ENCODE results near the gene PELO.

DNA sequence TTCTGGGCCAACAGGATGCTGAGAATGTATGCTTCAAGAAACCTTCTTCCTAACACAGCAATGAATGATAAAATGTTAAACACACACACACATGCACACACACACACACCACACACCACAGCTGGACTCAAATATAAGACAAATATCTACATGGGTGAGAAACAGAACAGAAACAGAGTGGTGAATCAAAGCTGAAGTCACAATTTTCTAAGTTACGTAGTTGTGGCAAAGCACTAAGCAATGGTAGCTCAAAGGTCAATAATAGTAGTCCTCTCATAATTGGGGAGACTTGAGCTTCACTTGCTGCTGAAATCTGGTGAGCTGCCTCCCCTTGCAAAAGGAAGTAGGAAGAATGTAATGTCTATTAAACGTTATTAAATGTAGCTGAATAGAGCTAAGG, 33.7 kb upstream of the PELO start:
- TF ChIP-seq, protein P1, sequence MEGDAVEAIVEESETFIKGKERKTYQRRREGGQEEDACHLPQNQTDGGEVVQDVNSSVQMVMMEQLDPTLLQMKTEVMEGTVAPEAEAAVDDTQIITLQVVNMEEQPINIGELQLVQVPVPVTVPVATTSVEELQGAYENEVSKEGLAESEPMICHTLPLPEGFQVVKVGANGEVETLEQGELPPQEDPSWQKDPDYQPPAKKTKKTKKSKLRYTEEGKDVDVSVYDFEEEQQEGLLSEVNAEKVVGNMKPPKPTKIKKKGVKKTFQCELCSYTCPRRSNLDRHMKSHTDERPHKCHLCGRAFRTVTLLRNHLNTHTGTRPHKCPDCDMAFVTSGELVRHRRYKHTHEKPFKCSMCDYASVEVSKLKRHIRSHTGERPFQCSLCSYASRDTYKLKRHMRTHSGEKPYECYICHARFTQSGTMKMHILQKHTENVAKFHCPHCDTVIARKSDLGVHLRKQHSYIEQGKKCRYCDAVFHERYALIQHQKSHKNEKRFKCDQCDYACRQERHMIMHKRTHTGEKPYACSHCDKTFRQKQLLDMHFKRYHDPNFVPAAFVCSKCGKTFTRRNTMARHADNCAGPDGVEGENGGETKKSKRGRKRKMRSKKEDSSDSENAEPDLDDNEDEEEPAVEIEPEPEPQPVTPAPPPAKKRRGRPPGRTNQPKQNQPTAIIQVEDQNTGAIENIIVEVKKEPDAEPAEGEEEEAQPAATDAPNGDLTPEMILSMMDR (IDR thresholded peaks at IDR 0.05): no peak
- no peak for TF ChIP-seq POLR2AphosphoS5 (IDR thresholded peaks at IDR 0.05; ENCODE audit: low read depth, low read length)
